A673 (cell line): ENCODE data around the gene PIK3AP1. TPM values are rescaled to one million over a fixed set of nuclear protein-coding genes. Genes with fewer than 3 reads are reported as not detected.

Source experiments
- BruUV-seq: library from RNA; stranded (reverse); fragments of 400-500 nt; replicated peaks from 2 replicates; lab custom pipeline; 2021; lab: Mats Ljungman, UMichigan
- CTCF ChIA-PET: fragments of 300-600 bp; sonication (Branson Sonifier 250); formaldehyde crosslinking; loops from one replicate; lab custom pipeline; 2022; ENCODE audit warnings: antibody characterized with exemption; lab: Charles Lee
- POLR2A ChIA-PET: fragments of 300-600 bp; sonication (Branson Sonifier 250); formaldehyde crosslinking; loops from one replicate; lab custom pipeline; 2022; ENCODE audit warnings: antibody characterized with exemption; ENCODE audit not compliant: low non-redundant PET; lab: Charles Lee
- DNase-seq: peaks from one replicate; pipeline ENCODE4 v3.0.0-alpha.2; 2015; ENCODE audit warnings: low spot score
- H3K27ac ChIP-seq: fragments of 200-600 bp; sonication (generic); 2 replicates; pipeline ENCODE4 v1.5.1; 2016; ENCODE audit warnings: mixed run types, low read depth, mild to moderate bottlenecking, mixed read lengths, antibody characterized with exemption, low read length; ENCODE audit not compliant: poor library complexity, severe bottlenecking
- H3K27me3 ChIP-seq: fragments of 200-600 bp; sonication (generic); replicated peaks from 2 replicates; pipeline ENCODE4 v1.6.1; 2017; ENCODE audit warnings: mixed run types, low read depth, mild to moderate bottlenecking, mixed read lengths, antibody characterized with exemption, low read length; ENCODE audit not compliant: insufficient read depth, poor library complexity
- H3K36me3 ChIP-seq: fragments of 200-600 bp; sonication (generic); 2 replicates; pipeline ENCODE4 v1.6.1; 2016; ENCODE audit warnings: mixed run types, mild to moderate bottlenecking, mixed read lengths, antibody characterized with exemption, low read length; ENCODE audit not compliant: insufficient read depth, poor library complexity, severe bottlenecking
- H3K4me1 ChIP-seq: fragments of 200-600 bp; sonication (generic); 2 replicates; pipeline ENCODE4 v1.6.1; 2017; ENCODE audit warnings: mixed run types, mild to moderate bottlenecking, mixed read lengths, antibody characterized with exemption, low read length; ENCODE audit not compliant: insufficient read depth, poor library complexity, severe bottlenecking
- H3K4me3 ChIP-seq: fragments of 200-600 bp; sonication (generic); 2 replicates; pipeline ENCODE4 v1.5.1; 2016; ENCODE audit warnings: low read depth, mixed run types, mild to moderate bottlenecking, mixed read lengths, low read length; ENCODE audit not compliant: poor library complexity, severe bottlenecking
- H3K9me3 ChIP-seq: fragments of 200-600 bp; sonication (generic); 2 replicates; pipeline ENCODE4 v1.6.1; 2016; ENCODE audit warnings: mixed run types, low read depth, mild to moderate bottlenecking, mixed read lengths, antibody characterized with exemption, low read length; ENCODE audit not compliant: poor library complexity, severe bottlenecking
- EZH2 ChIP-seq: fragments of 200-600 bp; sonication (generic); IDR thresholded peaks from 2 replicates; pipeline ENCODE4 v1.6.1; 2017; ENCODE audit warnings: borderline replicate concordance, low read depth, mild to moderate bottlenecking, mixed read lengths, antibody characterized with exemption, low read length; ENCODE audit not compliant: poor library complexity, severe bottlenecking
- intact Hi-C: fragments of 100-400 bp; cut with micrococcal nuclease; formaldehyde crosslinking; loops from one replicate; pipeline ENCODE4 v1.10.0; 2022; ENCODE audit not compliant: unreplicated experiment
- total RNA-seq: library from RNA; stranded (reverse); gene quantifications from 2 replicates; pipeline ENCODE4 v1.2.3, GENCODE V29; 2021
- TF ChIP-seq, protein P1 (sequence below): fragments of 300-800, 200-600 bp; sonication (generic); conservative IDR thresholded peaks from 2 replicates; pipeline ENCODE4 v1.5.1; 2017; ENCODE audit warnings: low read depth, mild to moderate bottlenecking, antibody characterized with exemption, low read length, moderate library complexity, mixed read lengths

PIK3AP1 gene
- total RNA-seq, 1 experiment from 2014 or later: 0.24 TPM

GRCh38 chr10:96613576-96613975 lies 106.7 kb downstream of the PIK3AP1 start:
- no peaks in the 10 kb centered on the region for H3K27me3 ChIP-seq
- H3K36me3 ChIP-seq: no peaks in the 10 kb centered on the region
- DNase-seq: no peak
- H3K4me3 ChIP-seq: no peak overlapping the region
- no TSS peak for BruUV-seq
- intact Hi-C loops: no loop called here
- POLR2A ChIA-PET: no interaction called here
- no peaks in the 10 kb centered on the region for H3K4me1 ChIP-seq
- no peak overlapping the region for H3K27ac ChIP-seq
- no peaks in the 10 kb centered on the region for H3K9me3 ChIP-seq
- TF ChIP-seq, protein P1, sequence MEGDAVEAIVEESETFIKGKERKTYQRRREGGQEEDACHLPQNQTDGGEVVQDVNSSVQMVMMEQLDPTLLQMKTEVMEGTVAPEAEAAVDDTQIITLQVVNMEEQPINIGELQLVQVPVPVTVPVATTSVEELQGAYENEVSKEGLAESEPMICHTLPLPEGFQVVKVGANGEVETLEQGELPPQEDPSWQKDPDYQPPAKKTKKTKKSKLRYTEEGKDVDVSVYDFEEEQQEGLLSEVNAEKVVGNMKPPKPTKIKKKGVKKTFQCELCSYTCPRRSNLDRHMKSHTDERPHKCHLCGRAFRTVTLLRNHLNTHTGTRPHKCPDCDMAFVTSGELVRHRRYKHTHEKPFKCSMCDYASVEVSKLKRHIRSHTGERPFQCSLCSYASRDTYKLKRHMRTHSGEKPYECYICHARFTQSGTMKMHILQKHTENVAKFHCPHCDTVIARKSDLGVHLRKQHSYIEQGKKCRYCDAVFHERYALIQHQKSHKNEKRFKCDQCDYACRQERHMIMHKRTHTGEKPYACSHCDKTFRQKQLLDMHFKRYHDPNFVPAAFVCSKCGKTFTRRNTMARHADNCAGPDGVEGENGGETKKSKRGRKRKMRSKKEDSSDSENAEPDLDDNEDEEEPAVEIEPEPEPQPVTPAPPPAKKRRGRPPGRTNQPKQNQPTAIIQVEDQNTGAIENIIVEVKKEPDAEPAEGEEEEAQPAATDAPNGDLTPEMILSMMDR: no peak
- no peak for TF ChIP-seq EZH2
- CTCF ChIA-PET: no interaction called here

DNA sequence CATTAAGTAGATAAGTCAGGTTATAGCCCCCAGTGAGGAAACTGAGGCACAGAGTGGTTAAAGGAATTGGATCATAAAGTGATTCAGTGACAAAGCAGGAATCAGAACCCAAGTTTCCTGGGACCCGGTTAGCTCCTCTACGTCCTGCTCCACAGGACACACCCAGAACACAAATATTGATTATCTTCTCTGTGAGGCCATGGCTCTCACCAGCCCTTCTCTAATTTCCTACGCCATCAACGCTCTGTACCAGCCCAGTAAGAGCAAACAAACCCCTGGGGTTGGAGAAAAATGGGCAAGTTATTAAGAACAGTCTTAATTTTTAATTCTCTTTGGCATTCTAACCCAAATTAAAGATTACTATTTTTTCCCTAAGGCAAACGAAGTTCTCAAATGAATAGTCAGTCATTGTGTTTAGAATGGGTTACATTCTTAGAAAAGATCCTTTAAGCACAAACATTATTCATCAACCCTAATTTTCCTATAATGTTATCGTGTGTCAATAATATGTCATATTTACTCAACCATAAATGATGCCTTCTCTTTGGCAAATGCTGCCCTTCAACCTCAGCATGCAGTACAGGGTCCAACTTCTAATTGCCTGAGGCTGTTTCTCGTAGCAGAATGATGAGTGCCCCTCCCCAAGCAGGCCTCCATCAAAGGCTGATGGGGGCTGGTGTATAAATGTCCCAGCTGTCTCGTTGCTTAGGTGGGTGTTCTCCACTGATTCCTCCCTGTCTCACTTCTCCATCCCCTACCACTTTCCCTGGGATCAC lies 108.1 kb downstream of the PIK3AP1 start:
- TF ChIP-seq EZH2: no peak
- TF ChIP-seq, protein P1: no peak
- Histone ChIP-seq H3K4me1 (no peaks in the 10 kb centered on the region), H3K4me3 (no peak overlapping the region), H3K9me3 (no peaks in the 10 kb centered on the region), H3K27me3 (no peaks in the 10 kb centered on the region), H3K27ac (no peak overlapping the region), H3K36me3 (no peaks in the 10 kb centered on the region)
- POLR2A ChIA-PET: no interaction called here
- intact Hi-C loops: no loop called here
- no TSS peak for BruUV-seq
- CTCF ChIA-PET: no interaction called here
- no peak for DNase-seq

- TF ChIP-seq, protein P1: no peak
- no peak for TF ChIP-seq EZH2
- Histone ChIP-seq H3K27me3 (no peaks in the 10 kb centered on the region), H3K9me3 (no peaks in the 10 kb centered on the region), H3K36me3 (no peaks in the 10 kb centered on the region), H3K27ac (no peak overlapping the region), H3K4me3 (no peak overlapping the region), H3K4me1 (no peaks in the 10 kb centered on the region)
- ChIA-PET CTCF (no interaction called here), POLR2A (no interaction called here)
- intact Hi-C loops: no loop called here
- DNase-seq: no peak
- BruUV-seq: no TSS peak
Measured at GRCh38 chr10:96610817-96611216, 109.5 kb downstream of the PIK3AP1 start.
